Esophagus squamous epithelium (tissue), 5 donors: Measurements from ENCODE around the gene TNFAIP8L1. TPM values are rescaled to one million over a fixed set of nuclear protein-coding genes. Genes with fewer than 3 reads are reported as not detected.

Experiments used
- DNase-seq: peaks from one replicate; lab custom pipeline; 2025; lab: John Stamatoyannopoulos, UW
- H3K27ac ChIP-seq, 4 donors: fragments of 200-600 bp; sonication (generic); one replicate each; pipeline ENCODE4 v1.5.1; 2016 to 2019; ENCODE audit warnings: mild to moderate bottlenecking in 1 of 4
- H3K27me3 ChIP-seq, 4 donors: fragments of 200-600 bp; sonication (generic); 1 replicate in 3 of 4; 2 replicates in 1 of 4; pipeline versions ENCODE4 v1.5.1 to v1.6.0; 2017 to 2021; ENCODE audit warnings: antibody characterized with exemption in 1 of 4
- H3K36me3 ChIP-seq, 3 donors: fragments of 200-600 bp; sonication (generic); one replicate each; pipeline ENCODE4 v1.5.1; 2016 to 2019
- H3K4me1 ChIP-seq, 3 donors: fragments of 200-600 bp; sonication (generic); one replicate each; pipeline ENCODE4 v1.5.1; 2017 to 2019
- H3K4me3 ChIP-seq, 4 donors: fragments of 200-600 bp; sonication (generic); 1 replicate in 3 of 4; 2 replicates in 1 of 4; pipeline ENCODE4 v1.5.1; 2016 to 2019; ENCODE audit warnings: mild to moderate bottlenecking in 2 of 4, moderate library complexity in 1 of 4
- H3K9me3 ChIP-seq, 3 donors: fragments of 200-600 bp; sonication (generic); one replicate each; pipeline ENCODE4 v1.5.1; 2016 to 2019
- CTCF ChIP-seq, 6 experiments: fragments of 450-650 bp in 4 of 6; fragments of 200-600 bp in 2 of 6; sonication (generic) in 2 of 6; IDR thresholded peaks; one replicate each; pipeline ENCODE4 v1.5.1; 2016 to 2019; ENCODE audit warnings: antibody characterized with exemption in 6 of 6, mild to moderate bottlenecking in 4 of 6, moderate library complexity in 4 of 6
- POLR2A ChIP-seq, 4 donors: fragments of 450-650 bp; IDR thresholded peaks; one replicate each; pipeline ENCODE4 v1.6.1; 2017; ENCODE audit warnings: antibody characterized with exemption in 4 of 4, mild to moderate bottlenecking in 4 of 4, moderate library complexity in 3 of 4
- WGBS, 2 donors: methylation state at CpG; one replicate each; pipeline ENCODE4 v1.1.5; 2018; 5-methylcytosine and 5-hydroxymethylcytosine counted together
- intact Hi-C: fragments of 100-400 bp; cut with DNase I; formaldehyde crosslinking; loops from one replicate; pipeline ENCODE4 v1.15.0; 2022
- total RNA-seq, 4 donors: library from RNA; depleted of rRNA; stranded (reverse); fragments of >200 nt; gene quantifications; one replicate each; pipeline ENCODE4 v1.1.0, GENCODE V29; 2016
- donor health status: DM: yes; HTN: yes; CAD: no.

Gene TNFAIP8L1
- total RNA-seq, 4 donors from 2014 or later = 3.6 to 6.2 (median 4.4) TPM

- DNase-seq = no peak
- no peaks in the 10 kb centered on the region for H3K9me3 ChIP-seq
- H3K4me1 ChIP-seq = no peaks in the 10 kb centered on the region
- WGBS, 2 donors = 88 to 94% methylated on average over 7 to 11 of the region's 28 CpGs
- no peaks in the 10 kb centered on the region for H3K27me3 ChIP-seq
- H3K27ac ChIP-seq = no peak overlapping the region
- no peak for TF ChIP-seq POLR2A (IDR thresholded peaks at IDR 0.05)
- no peak for TF ChIP-seq CTCF (IDR thresholded peaks at IDR 0.05)
- intact Hi-C loops = no loop called here
- peaks cover 54 to 100% (median 60%) of the 10 kb centered on the region in 3 donors for H3K36me3 ChIP-seq
- no peak overlapping the region for H3K4me3 ChIP-seq
Observed at GRCh38 chr19:4684312-4685095, 45.2 kb downstream of the TNFAIP8L1 start.

GRCh38 chr19:4686700-4687099, 47.4 kb downstream of the TNFAIP8L1 start:
- H3K27ac ChIP-seq = no peak overlapping the region
- no peak for TF ChIP-seq CTCF (IDR thresholded peaks at IDR 0.05)
- TF ChIP-seq POLR2A (IDR thresholded peaks at IDR 0.05) = no peak
- no peaks in the 10 kb centered on the region for H3K27me3 ChIP-seq
- H3K4me1 ChIP-seq = no peaks in the 10 kb centered on the region
- no peak overlapping the region for H3K4me3 ChIP-seq
- peaks cover 54 to 100% (median 72%) of the 10 kb centered on the region in 3 donors for H3K36me3 ChIP-seq
- DNase-seq = no peak
- H3K9me3 ChIP-seq = no peaks in the 10 kb centered on the region
- 95 to 97% methylated on average over 4 to 7 of the region's 10 CpGs for WGBS, 2 donors
- intact Hi-C loops = no loop called here

- no peaks in the 10 kb centered on the region for H3K9me3 ChIP-seq
- DNase-seq = no peak
- H3K27me3 ChIP-seq = no peaks in the 10 kb centered on the region
- intact Hi-C loops = no loop called here
- 90 to 92% methylated on average over 7 to 8 of the region's 11 CpGs for WGBS, 2 donors
- TF ChIP-seq CTCF (IDR thresholded peaks at IDR 0.05) = no peak
- TF ChIP-seq POLR2A (IDR thresholded peaks at IDR 0.05) = no peak
- H3K4me1 ChIP-seq = no peaks in the 10 kb centered on the region
- peaks cover 54 to 100% (median 74%) of the 10 kb centered on the region in 3 donors for H3K36me3 ChIP-seq
- H3K27ac ChIP-seq = no peak overlapping the region
- H3K4me3 ChIP-seq = no peak overlapping the region
Observed at GRCh38 chr19:4687396-4687795, 48.1 kb downstream of the TNFAIP8L1 start.

- 88% methylated on average over 7 of the region's 26 CpGs; no CpG with 5 or more reads in 1 of the 2 donors for WGBS, 2 donors
- intact Hi-C loops = no loop called here
Observed at GRCh38 chr19:4688587-4688986, 49.3 kb downstream of the TNFAIP8L1 start.

More at GRCh38 chr19:4688587-4688986, 49.3 kb downstream of the TNFAIP8L1 start:
- H3K27me3 ChIP-seq = no peaks in the 10 kb centered on the region
- DNase-seq = no peak
- peaks cover under 1 to 8% (median 4%) of the 10 kb centered on the region in 3 donors for H3K4me1 ChIP-seq
- TF ChIP-seq POLR2A (IDR thresholded peaks at IDR 0.05) (no peak), CTCF (IDR thresholded peaks at IDR 0.05) (no peak)
- no peak overlapping the region for H3K4me3 ChIP-seq
- H3K9me3 ChIP-seq = no peaks in the 10 kb centered on the region
- no peak overlapping the region for H3K27ac ChIP-seq
- peaks cover 51 to 100% (median 75%) of the 10 kb centered on the region in 3 donors for H3K36me3 ChIP-seq
